ENCODE data around the gene FLCN. TPM values are rescaled to one million over a fixed set of nuclear protein-coding genes. Genes with fewer than 3 reads are reported as not detected.

The FLCN gene
- total RNA-seq, 4 donors from 2014 or later, result 31.7 to 62.0 (median 39.2) TPM

- Histone ChIP-seq H3K9me3 (no peaks in the 10 kb centered on the region), H3K27ac (peak overlapping the region; percentile 63 to 93 (median 79)), H3K27me3 (no peaks in the 10 kb centered on the region), H3K36me3 (peaks cover 0 to 97% of the 10 kb centered on the region in 2 donors), H3K4me3 (no peak overlapping the region), H3K4me1 (peaks cover 19 to 36% of the 10 kb centered on the region in 2 donors)
- in situ Hi-C loops (cut with MboI; ENCODE audit: low sequenced_read_pairs in 4 of 4), result no loop called here
- ATAC-seq (peak; percentile 83 to 91), DNase-seq (peak; percentile 69 to 81)
- intact Hi-C loops (cut with DNase I; ENCODE audit: low total_unique reads), result no loop called here
- no peak for TF ChIP-seq CTCF (IDR thresholded peaks at IDR 0.05 in 4 of 5, conservative IDR thresholded peaks at IDR 0.05 in 1 of 5)
Observed at GRCh38 chr17:17227608-17228520, 9.1 kb downstream of the FLCN start.

DNA sequence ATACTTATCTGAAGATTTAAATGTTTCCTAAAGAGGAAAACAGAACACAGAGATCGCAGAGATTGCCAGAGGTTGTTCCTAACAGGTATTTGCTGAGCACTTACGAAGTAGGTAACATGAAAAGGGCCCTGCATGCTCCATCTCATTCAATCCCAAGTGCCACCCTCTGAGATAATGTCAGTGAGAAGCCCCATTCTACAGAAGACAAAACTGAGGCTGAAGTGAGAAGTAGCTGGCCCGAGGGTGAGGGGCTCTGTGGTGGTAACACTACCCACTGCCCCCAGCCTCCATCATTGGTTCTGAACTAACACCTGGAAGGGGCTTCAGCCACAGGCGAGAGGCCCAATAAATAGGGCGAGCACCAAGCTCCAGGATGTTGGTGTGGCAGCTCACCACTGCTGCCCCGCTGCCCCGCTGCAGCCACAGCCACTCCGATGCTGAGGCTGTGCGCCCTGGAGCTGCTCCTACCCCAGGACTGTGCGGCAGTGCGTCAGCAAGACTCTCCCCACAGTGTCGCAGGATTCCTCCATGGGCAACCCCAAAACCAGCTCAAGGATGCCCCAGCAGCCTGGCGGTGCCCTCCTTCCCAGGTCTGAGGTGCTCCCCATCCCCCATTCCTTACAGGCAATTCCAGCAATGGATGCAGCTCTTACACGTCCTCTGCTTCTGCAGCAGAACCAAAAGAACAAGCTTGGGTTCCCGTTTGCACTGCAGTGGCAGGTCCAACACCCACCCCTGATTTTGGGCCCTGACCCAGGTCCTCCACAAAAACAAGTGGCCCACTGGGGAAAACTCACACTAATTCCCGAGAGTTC, 10.3 kb downstream of the FLCN start:
- peaks cover 0 to 97% of the 10 kb centered on the region in 2 donors for H3K36me3 ChIP-seq
- H3K4me3 ChIP-seq, result no peak overlapping the region
- intact Hi-C loops (cut with DNase I; ENCODE audit: low total_unique reads), result no loop called here
- no peak for ATAC-seq
- TF ChIP-seq CTCF (IDR thresholded peaks at IDR 0.05 in 4 of 5, conservative IDR thresholded peaks at IDR 0.05 in 1 of 5) (no peak), POLR2A (IDR thresholded peaks at IDR 0.05) (no peak)
- in situ Hi-C loops (cut with MboI; ENCODE audit: low sequenced_read_pairs in 4 of 4), result no loop called here
- H3K27ac ChIP-seq, result no peak overlapping the region
- H3K4me1 ChIP-seq, result peaks cover 19 to 27% of the 10 kb centered on the region in 2 donors
- DNase-seq, result no peak
- H3K27me3 ChIP-seq, result no peaks in the 10 kb centered on the region
- no peaks in the 10 kb centered on the region for H3K9me3 ChIP-seq

DNA sequence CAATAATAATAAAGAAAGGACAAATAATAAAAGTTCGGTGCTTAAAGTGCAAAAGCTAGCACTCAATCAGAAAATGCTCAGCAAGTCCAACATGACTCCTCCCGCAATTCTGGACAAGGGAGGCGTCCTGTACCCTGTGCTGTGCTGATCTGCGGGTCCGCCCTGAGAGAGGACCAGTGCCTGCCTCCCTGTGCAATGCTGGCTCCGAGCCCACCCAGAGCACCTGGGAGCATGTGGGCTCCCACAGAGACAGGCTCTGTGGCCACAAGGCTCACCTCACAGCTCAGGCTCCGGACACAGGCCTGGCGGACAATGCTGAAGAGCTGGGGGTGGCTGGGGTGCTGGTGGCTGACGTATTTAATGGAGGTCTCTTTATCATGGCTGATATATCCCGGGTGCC, 11.1 kb downstream of the FLCN start:
- in situ Hi-C loops (cut with MboI; ENCODE audit: low sequenced_read_pairs in 4 of 4) (no loop called here), intact Hi-C loops (cut with DNase I; ENCODE audit: low total_unique reads) (no loop called here)
- H3K9me3 ChIP-seq, result no peaks in the 10 kb centered on the region
- H3K27ac ChIP-seq, result no peak overlapping the region
- ATAC-seq (no peak), DNase-seq (no peak)
- no peak overlapping the region for H3K4me3 ChIP-seq
- H3K36me3 ChIP-seq, result peaks cover 0 to 97% of the 10 kb centered on the region in 2 donors
- peaks cover 19 to 27% of the 10 kb centered on the region in 2 donors for H3K4me1 ChIP-seq
- H3K27me3 ChIP-seq, result no peaks in the 10 kb centered on the region
- TF ChIP-seq POLR2A (IDR thresholded peaks at IDR 0.05) (no peak), CTCF (IDR thresholded peaks at IDR 0.05 in 4 of 5, conservative IDR thresholded peaks at IDR 0.05 in 1 of 5) (no peak)

- H3K27ac ChIP-seq, result no peak overlapping the region
- peaks cover 8 to 14% of the 10 kb centered on the region in 2 donors for H3K4me1 ChIP-seq
- peaks cover 0 to 98% of the 10 kb centered on the region in 2 donors for H3K36me3 ChIP-seq
- DNase-seq (no peak), ATAC-seq (no peak)
- no peaks in the 10 kb centered on the region for H3K27me3 ChIP-seq
- H3K4me3 ChIP-seq, result no peak overlapping the region
- in situ Hi-C loops (cut with MboI; ENCODE audit: low sequenced_read_pairs in 4 of 4) (no loop called here), intact Hi-C loops (cut with DNase I; ENCODE audit: low total_unique reads) (no loop called here)
- TF ChIP-seq POLR2A (IDR thresholded peaks at IDR 0.05), result no peak
- no peak for TF ChIP-seq CTCF (IDR thresholded peaks at IDR 0.05 in 4 of 5, conservative IDR thresholded peaks at IDR 0.05 in 1 of 5)
- no peaks in the 10 kb centered on the region for H3K9me3 ChIP-seq
Observed at GRCh38 chr17:17224137-17224536, 12.8 kb downstream of the FLCN start.
